Body of pancreas (tissue), 4 donors: ENCODE measurements around the gene CAMK2D.

ENCODE experiments used
- POLR2A ChIP-seq, 3 donors: fragments of 450-650 bp; IDR thresholded peaks; one replicate each; pipeline ENCODE4 v1.6.1; 2016; ENCODE audit warnings: antibody characterized with exemption in 3 of 3, mild to moderate bottlenecking in 2 of 3
- TF ChIP-seq, protein P1 (sequence below), 7 experiments: fragments of 450-650 bp in 4 of 7; fragments of 200-600 bp in 3 of 7; sonication (generic) in 3 of 7; IDR thresholded peaks; one replicate each; pipeline ENCODE4 v1.5.1; 2016 to 2019; ENCODE audit warnings: antibody characterized with exemption in 7 of 7

DNA sequence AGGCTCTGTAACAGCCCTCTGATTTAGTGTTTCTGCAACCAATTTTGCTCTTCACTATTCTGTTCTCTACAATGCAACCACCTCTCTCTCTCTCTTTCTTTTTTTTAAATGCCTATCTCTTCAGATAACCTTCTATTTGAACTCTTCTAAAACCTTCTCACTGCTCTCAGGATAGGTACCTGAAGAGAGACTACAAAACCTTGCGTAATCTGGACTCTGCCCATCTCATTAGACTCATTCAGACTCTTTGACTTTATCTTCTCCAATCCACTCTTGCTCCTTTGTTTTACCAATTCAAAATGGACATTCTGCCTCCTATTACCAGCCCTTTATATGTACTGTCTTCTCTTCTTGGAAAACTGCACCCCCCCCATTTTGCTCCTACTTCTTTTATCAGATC, 291.6 kb downstream of the CAMK2D start:
- no peak for TF ChIP-seq POLR2A (IDR thresholded peaks at IDR 0.05)
- TF ChIP-seq, protein P1, sequence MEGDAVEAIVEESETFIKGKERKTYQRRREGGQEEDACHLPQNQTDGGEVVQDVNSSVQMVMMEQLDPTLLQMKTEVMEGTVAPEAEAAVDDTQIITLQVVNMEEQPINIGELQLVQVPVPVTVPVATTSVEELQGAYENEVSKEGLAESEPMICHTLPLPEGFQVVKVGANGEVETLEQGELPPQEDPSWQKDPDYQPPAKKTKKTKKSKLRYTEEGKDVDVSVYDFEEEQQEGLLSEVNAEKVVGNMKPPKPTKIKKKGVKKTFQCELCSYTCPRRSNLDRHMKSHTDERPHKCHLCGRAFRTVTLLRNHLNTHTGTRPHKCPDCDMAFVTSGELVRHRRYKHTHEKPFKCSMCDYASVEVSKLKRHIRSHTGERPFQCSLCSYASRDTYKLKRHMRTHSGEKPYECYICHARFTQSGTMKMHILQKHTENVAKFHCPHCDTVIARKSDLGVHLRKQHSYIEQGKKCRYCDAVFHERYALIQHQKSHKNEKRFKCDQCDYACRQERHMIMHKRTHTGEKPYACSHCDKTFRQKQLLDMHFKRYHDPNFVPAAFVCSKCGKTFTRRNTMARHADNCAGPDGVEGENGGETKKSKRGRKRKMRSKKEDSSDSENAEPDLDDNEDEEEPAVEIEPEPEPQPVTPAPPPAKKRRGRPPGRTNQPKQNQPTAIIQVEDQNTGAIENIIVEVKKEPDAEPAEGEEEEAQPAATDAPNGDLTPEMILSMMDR (IDR thresholded peaks at IDR 0.05) = no peak
